ENCODE data around the gene SLC2A6.

SLC2A6 gene, protein sequence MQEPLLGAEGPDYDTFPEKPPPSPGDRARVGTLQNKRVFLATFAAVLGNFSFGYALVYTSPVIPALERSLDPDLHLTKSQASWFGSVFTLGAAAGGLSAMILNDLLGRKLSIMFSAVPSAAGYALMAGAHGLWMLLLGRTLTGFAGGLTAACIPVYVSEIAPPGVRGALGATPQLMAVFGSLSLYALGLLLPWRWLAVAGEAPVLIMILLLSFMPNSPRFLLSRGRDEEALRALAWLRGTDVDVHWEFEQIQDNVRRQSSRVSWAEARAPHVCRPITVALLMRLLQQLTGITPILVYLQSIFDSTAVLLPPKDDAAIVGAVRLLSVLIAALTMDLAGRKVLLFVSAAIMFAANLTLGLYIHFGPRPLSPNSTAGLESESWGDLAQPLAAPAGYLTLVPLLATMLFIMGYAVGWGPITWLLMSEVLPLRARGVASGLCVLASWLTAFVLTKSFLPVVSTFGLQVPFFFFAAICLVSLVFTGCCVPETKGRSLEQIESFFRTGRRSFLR

DNA sequence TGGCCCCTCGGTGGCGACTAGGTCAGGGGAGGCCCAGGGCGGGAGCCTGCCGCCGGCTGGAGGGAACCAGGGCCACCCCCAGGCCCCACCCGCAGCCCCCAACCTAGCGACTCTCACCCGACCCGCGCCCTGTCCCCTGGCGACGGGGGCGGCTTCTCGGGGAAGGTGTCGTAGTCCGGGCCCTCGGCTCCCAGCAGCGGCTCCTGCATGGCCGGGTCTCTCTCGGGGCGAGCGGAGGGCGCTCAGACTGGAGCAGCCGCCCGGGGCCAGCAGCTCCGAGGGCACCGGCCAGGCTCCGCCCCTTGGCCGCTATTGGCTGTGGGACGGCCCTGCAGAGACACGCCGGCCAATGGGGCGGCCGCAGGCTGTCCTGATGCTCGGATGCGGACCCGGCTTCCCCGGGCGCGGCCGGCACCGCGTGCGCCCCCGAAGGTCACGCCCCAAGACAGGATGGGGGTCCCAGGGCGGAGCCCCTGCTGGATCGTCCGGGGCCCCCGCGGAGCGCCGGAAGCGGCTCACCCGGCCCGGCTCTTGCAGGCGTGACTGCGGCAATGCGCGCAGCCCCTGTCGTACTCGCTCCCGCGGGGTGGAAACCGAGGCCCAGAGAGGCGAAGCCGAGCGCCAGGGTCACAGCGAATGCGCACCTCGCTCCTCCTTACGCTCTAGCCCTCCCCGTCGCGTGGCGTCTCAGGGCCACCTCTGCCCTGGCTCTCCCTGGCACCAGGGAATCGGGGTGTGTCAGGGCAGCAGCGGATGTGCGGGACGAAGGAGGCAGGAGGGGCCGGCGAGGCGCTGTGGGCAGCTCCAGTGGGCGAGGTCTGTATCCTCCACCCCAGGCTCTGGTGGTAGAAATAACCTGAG, at the start of gene SLC2A6:
Gene SLC2A6 (minus strand): TSS at position 249 of the 861 bp plus-strand sequence. CDS start 40 bp downstream, at position 209.
- FAIRE-seq = peak; percentile 73
- DNase-seq (ENCODE audit: insufficient read length, low spot score) = peak; percentile 98

DNA sequence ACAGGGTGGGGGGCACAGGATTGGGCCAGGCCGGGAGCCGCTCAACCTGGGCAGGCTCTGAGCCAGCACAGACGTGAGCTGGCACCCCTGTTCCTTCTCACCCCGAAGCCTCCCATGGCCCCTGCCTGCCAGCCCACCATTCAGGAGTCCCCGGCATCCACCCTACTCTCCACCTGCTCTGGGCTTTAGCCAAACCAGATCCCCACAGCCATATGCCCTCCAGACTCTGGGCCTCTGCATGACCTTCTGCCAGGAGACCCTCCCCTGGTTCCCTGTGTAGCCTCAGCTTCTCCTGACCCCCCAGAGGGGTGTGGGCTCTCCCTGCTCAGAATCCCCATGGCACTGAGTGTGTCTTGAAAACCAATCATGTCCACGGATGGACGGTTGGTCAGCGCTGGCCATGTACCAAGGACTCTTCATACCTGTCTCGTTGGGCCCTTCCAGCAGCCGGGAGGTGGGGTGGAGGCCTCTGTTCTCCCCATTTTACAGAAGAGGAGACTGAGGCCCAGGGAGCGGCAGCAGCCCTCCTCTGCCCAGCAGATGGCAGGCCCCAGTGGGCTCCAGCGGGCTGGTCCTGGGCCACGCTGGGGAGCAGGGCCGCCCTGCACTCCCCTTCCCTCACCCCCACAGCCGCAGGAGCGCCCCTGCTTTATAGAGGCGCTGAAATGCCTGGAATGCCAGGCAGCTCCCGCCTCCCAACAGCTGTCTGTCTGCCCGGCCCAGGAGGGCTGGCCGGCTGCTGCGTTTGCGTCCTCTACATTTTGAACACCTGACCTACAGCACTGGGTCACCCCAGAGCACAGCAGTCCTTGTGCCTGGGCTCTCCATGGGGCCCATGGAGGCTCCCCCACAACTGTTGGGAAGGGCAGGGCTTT, 49.3 kb upstream of the SLC2A6 start:
- DNase-seq (ENCODE audit: insufficient read length, low spot score) = no peak
- no peak for FAIRE-seq

DNA sequence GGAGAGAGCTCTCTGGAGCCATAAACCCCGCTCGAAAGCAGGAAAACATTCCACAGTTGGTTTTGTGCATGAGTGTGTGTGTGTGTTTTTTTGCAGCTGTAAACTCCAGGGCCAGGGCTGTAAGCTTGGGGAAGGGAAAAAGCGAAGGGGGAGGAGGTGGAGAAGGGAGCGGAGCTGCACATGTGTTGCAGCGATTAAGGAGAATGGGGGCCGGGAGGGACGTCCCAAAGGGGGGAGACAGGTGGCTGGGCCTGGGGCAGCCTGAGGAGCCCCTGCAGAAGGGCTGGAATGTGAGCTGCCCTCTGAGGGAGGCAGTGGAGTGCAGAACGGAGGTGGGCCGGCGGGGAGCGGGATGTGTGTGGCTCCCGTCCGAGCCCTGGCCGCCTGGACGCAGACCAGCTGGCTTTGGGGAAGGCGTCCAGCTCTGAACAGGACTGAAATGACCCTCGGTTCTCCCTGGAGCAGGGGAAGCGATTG, 48.6 kb upstream of the SLC2A6 start:
- no peak for FAIRE-seq

DNA sequence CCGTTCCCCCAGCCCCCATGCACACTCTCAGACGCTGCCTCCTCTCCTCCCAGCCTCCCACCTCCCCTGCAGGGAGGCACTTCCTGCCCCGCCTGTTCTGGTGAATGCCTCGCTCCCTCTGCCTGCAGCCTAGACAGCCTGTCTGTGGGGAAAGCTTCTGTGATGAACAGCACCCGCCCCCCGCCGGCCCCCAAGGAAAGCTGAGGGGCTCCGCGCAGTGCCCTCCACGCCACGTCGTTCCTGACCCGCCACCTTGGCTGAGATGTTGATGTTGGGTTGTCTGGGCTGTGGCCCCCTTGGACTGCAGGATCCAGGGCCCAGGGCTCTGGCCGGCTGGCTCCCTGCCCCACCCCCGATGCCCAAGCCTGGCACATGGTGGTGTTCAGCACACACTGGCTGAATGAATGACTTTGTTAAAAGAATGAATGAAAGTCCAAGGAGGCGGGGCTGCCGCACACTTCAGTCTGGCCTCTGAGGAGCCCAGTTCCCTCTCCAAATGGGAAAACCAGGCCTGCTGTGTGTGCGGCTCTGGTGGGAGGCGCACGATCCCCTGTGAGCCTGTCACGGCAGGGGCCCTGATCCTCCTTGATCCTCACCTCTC, 47.9 kb upstream of the SLC2A6 start:
- no peak for DNase-seq (ENCODE audit: insufficient read length, low spot score)
- no peak for FAIRE-seq

More for the DNA sequence above, 48.6 kb upstream of the SLC2A6 start:
- no peak for DNase-seq (ENCODE audit: insufficient read length, low spot score)

DNA sequence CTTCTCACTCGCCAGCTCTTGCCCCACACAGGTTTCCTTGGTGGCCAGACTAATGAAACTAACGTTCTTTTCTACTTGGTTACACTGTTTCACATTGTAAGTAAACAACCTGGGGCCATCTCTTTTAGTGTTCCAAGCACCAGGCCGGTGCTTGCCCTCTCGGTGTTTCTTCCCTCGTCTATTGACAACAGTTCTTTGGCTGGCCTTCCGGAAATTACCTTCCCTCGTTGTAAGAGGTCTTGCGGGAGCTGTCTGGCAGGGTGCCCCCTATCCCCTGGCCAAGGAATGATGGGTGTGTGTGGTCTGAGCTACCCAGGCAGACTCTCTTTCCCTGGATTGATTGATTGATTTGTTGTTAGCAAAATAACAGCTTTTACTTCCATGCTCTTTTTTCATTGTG, 46.8 kb upstream of the SLC2A6 start:
- DNase-seq (ENCODE audit: insufficient read length, low spot score) (no peak), FAIRE-seq (no peak)

DNA sequence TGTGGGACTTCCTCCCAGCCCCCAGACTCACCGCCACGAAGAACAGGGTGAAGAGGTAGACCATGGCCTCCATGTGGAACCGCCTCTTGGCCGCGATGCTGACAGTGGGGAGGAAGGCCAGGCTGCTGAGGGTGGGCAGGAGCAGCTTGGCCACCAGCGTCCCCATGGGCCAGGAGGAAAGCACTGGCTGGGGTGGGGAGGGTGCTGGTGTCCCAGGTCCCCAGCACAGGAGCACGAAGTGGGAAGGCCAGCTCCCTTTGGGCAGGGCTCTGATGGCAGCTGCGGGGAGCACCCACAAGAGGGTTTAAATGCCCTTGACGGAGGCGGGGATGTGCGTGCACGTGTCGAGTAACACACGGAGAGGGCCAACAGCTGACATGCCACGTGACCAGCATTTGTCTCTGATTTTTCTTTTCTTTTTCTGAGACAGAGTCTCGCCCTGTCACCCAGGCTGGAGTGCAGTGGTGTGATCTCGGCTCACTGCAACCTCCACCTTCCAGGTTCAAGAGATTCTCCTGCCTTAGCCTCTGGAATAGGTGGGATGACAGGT, 45.9 kb upstream of the SLC2A6 start, which contains the start of gene MYMK:
Gene MYMK (minus strand): TSS at position 281 of the 550 bp plus-strand sequence. CDS start 115 bp downstream, at position 166.
- DNase-seq (ENCODE audit: insufficient read length, low spot score) = no peak
- FAIRE-seq = no peak

DNA sequence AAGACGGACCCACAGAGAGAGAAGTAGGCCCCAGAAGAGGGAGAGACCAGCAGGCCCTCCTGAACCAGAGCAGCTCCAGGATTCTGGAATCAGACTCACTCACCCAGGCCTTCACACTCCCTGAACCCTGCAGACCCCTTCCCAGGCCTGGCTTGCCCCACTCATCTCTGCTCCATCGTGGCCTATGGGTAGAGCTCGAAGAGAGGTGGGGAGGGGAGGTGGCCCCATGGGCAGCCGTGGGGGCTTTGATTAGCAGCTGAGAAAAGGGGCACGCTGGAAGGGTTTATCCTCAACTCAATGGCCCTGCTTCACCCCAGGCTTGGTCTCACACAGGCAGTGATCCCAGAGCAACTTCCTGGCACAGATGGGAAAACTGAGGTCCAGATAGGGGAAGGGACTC, 45.2 kb upstream of the SLC2A6 start:
- DNase-seq (ENCODE audit: insufficient read length, low spot score) (no peak), FAIRE-seq (no peak)

DNA sequence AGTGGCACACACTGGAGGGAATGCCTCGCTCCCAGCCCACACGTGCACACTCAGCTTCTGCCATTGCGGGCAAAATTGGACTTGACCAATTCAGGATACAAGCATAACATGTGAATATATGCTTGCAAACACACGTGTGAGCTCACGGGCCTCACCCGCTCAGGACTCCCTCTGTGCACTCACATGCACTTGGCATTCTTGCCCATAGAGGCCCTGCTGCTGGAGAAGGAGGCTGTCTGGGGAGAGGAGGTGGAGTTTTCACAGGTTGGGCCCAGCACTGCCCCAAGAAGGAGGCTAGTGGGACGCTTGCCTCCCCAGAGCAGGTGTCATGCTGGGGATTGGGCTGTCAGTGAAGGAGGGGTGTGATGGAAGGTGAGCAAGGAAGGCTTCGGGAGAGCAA, 44.2 kb upstream of the SLC2A6 start:
- FAIRE-seq (no peak), DNase-seq (ENCODE audit: insufficient read length, low spot score) (no peak)

DNA sequence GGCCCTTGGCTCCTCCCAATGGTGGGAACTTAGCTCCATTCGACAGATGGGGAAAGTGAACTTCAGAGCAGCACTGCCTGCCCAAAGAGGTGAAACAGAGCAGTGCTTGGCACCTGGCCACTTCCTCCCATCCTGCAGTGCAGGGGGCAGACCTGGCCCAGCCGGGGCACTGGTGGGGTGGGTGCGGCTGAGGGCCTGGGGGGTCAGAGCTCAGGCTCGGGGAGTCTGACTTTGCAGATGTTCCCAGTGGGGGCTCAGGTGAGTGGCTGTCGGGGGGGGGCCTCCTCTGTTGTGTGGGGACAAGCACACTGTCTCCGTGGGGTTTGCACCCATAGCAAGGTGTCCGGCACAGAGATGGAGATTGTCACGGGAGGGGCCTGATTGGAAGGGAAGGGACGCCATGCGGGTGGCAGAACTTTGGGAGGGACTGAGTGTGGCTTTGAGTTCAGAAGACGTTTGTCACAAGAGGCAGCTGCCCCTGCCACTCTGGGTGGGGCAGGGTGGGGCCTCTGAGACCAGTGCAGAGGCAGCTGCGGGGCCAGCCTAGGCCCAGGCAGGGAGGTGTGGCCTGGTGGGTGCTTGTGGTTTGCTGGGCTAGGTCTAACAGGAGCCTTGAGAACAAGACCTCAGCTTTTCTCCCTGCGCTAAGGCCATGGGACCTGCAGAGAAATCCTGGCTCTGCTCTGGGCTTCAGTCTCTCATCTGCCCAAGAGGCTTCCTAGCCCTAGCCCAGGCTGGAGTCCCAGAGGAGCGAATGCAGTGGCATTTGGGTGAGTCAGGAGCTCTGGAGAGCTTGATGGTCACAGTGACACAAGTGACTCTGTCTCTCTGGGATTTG, 43.4 kb upstream of the SLC2A6 start:
- no peak for DNase-seq (ENCODE audit: insufficient read length, low spot score)
- FAIRE-seq = no peak

DNA sequence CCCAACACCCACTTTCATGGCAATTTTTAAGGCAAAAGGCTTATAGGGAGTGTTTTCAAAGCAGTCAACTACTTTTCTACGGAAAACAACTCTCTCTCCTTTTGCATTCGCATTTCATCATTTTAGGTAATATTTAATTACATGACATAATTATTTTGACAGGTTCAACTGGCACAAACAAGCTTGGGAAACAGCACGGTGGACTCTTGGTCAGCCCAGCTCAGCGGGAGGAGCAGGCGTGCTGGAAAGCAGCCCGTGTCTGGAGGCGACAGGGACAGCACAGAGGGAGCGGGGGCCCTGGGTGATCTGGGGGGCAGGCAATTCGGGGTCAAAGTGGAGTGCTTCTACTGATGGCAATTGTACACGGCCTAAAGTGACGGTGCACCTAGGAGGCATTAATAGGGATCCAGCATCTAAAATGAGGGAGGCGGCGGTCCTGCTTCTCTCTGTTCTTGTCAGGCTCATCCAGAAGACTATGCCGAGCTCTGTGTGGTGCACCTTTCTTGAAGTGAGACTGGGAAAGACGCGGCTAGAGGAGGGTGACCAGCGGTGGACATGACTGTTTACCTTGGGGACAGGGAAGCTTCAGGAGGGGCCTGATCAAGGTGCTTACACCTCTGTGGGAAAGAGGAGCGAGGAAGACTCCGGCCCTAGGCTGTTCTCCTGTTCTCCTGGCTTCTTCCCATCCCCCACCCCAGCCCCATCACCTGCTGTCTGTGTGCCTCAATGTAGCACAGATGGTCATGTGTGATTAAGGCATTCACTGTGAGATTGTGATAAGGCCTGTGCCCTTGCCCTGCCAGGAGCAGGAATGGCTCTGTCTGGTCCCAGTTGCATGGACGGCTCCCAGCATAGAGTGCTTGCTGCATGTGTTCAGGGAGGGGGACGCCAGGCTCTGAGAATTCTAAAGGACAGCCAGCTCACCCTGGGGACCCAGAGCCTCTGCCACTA, 42.5 kb upstream of the SLC2A6 start:
- no peak for DNase-seq (ENCODE audit: insufficient read length, low spot score)
- FAIRE-seq = no peak

DNA sequence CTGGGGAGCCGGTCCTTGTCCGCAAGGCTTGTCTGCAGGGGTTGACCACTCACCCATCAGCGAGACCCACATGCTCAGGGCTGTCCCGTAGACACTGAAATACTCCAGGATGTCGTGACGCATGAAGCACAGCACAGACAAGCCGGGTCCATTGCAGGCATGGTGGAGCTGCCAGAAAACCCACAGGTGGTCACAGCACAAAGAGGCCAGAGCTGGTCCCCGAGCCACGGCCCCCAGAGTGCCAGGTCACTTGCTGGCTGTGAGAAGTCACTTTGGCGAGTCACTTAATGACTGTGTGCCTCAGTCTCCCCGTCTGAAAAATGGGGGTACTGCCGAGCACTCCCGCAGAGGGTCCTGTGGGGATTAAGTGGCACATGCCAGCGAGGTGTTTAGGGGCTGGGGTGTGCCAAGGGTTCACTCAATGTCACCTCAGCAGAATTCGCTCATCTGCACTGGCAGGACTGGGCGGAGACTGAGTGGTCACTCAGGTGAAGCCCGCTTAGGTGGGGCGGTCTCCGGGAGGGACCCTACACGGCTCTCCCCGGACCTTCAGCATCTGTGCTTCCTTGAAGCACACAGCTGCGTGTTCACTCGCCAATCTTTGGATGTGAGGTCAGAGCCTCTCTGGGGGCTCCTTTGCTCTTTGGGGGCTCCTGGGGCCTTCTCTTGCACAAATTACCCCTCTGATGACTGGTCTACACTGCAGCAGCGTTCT, 41.4 kb upstream of the SLC2A6 start:
- DNase-seq (ENCODE audit: insufficient read length, low spot score) (no peak), FAIRE-seq (no peak)

DNA sequence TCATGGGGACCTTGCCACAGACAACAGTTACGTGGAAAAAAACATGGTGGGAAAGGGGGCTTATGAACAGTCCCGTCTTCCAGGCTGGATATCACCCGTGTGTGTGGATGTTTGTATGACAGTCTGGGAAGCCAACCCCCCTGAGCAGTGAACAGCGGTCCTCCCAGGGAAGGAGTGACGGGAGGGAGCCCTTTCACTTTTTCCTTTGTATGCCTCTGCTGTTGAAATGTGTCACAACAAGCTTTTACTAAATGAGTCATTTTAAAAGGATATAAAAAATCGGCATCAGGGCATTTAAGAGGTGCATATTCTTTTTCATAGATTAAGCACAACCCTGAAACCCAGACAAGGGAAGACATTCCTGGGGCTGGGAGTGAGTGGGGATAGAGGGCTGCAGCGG, 40.8 kb upstream of the SLC2A6 start:
- FAIRE-seq (no peak), DNase-seq (ENCODE audit: insufficient read length, low spot score) (no peak)

DNA sequence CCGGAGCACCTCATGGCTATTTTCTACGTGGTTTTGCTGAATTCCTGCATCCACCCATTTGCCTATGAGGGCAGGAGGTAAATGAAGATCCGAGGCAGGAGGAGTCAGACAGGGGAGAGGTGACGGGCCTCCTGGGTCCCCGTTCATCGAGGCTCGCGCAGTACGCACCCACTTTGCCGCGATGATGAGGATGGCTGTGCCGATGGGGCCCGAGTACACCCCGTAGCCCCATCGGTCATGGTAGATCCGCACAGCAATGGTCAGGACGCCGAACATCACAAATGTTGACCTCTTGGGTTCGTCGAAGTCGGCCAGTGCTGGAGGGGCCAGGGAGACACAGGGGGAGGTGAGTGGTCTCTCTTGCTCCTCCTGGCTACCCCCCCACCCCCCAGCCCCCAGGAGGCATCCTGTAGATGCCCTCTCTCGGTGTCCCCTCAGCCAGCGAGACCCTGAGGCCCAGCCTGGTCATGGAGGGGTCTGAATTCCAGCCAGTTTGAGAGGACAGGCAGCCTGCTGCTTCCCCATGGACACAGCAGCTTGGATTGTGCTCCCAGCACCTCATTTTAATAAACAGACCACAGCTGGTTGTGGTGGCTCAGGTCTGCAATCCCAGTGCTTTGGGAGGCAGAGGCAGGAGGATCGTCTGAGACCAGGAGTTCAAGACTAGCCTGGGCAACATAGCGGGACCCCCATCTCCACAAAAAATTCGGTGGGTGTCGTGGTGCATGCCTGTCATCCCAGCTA, 40.0 kb upstream of the SLC2A6 start:
- DNase-seq (ENCODE audit: insufficient read length, low spot score) = no peak
- no peak for FAIRE-seq

DNA sequence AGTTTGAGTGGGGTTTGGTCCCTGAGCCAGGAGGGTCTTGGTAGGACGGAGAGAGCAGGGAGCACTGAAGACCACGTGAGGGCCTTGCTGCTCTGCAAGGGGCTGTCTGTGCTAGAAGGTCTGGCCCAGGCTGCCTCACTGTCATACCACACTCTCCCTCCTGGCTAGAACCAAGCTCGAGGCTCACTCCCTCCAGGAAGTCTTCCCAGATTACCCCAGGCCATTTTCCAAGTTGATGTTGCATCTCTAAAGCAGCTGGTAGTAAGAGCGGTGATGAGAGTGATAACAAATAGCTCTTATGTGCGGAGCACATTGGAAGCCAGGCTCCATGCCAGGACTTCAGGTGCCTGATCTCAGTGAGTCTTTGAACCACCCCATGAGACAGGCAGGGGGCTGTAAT, 39.3 kb upstream of the SLC2A6 start:
- DNase-seq (ENCODE audit: insufficient read length, low spot score) (no peak), FAIRE-seq (no peak)

DNA sequence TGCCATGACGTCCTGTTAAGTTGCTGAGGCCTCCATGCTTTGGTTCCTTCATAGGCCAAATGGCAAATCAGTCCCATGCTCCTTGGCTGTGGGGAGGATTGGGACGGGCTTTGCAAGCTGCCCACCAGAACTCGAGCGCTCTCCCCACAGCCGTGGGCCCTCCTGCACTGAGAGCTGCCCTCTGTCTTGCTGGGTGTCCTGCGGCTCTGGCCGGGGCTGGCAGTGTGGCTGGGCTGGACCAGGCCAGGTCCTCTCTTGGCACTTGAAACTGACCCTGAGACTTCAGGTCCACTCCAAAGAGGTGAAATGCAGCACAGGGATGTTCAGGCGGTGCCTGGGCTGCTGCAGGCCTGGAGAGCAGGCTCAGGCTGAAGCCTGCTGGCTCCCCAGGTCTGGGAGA, 38.8 kb upstream of the SLC2A6 start:
- FAIRE-seq (no peak), DNase-seq (ENCODE audit: insufficient read length, low spot score) (no peak)

DNA sequence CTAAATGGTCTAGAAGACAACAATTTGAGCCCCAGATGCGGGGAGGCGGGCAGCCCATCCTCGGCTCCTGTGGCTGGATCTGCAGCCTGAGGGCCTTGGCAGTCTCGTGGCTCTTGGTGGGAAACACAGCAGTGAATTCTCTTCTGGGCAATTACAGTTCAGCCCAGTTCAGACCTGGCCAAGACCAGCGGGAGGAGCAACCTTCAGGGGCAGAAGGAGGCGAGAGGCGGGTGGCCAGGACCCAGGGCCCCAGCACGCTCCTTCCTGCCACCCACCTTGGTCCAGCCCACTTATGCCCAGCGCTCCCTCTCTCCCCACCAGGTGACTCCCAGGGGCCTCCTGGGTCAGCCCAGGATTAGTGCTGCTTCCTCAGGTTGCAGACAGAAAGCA, 38.1 kb upstream of the SLC2A6 start:
- DNase-seq (ENCODE audit: insufficient read length, low spot score) (no peak), FAIRE-seq (no peak)

Measured in GM19239 (cell line).